Karpas-422 (cell line): ENCODE measurements around the gene DGAT2. TPM values are rescaled to one million over a fixed set of nuclear protein-coding genes. Genes with fewer than 3 reads are reported as not detected.

Source experiments
- DNase-seq: peaks from one replicate; pipeline ENCODE4 v3.0.0-alpha.2; 2015
- H2AFZ ChIP-seq: fragments of 200-600 bp; sonication (generic); 2 replicates; pipeline ENCODE4 v1.6.1; 2014; ENCODE audit warnings: antibody characterized with exemption, low read length, mixed read lengths
- H3K27ac ChIP-seq: fragments of 200-600 bp; sonication (generic); 2 replicates; pipeline ENCODE4 v1.5.1; 2014; ENCODE audit warnings: mild to moderate bottlenecking, low read length, moderate library complexity
- H3K27me3 ChIP-seq: fragments of 200-600 bp; sonication (generic); 2 replicates; pipeline ENCODE4 v1.6.1; 2014; ENCODE audit warnings: low read length, mixed read lengths
- H3K36me3 ChIP-seq: fragments of 200-600 bp; sonication (generic); 2 replicates; pipeline ENCODE4 v1.6.1; 2014; ENCODE audit warnings: low read length, mixed read lengths; ENCODE audit not compliant: insufficient read depth
- H3K4me1 ChIP-seq: fragments of 200-600 bp; sonication (generic); 2 replicates; pipeline ENCODE4 v1.6.1; 2014; ENCODE audit warnings: mild to moderate bottlenecking, low read length, mixed read lengths
- H3K4me2 ChIP-seq: fragments of 200-600 bp; sonication (generic); 2 replicates; pipeline ENCODE4 v1.6.1; 2014; ENCODE audit warnings: low read length, low read depth, mild to moderate bottlenecking; ENCODE audit not compliant: poor library complexity, severe bottlenecking
- H3K4me3 ChIP-seq: fragments of 200-600 bp; sonication (generic); 2 replicates; pipeline ENCODE4 v1.5.1; 2014; ENCODE audit warnings: mild to moderate bottlenecking, antibody characterized with exemption, low read length, mixed read lengths
- H3K79me2 ChIP-seq: fragments of 200-600 bp; sonication (generic); 2 replicates; pipeline ENCODE4 v1.6.1; 2014; ENCODE audit warnings: mild to moderate bottlenecking, low read length, mixed read lengths
- H3K9ac ChIP-seq: fragments of 200-600 bp; sonication (generic); 2 replicates; pipeline ENCODE4 v1.6.0; 2014; ENCODE audit warnings: low read length
- H3K9me2 ChIP-seq: fragments of 200-600 bp; sonication (generic), shearing (Covaris generic); replicated peaks from 2 replicates; pipeline ENCODE4 v1.6.0; 2014; ENCODE audit warnings: mild to moderate bottlenecking, low read length, moderate library complexity; ENCODE audit not compliant: insufficient read depth
- H3K9me3 ChIP-seq: fragments of 300-700, 200-600 bp; sonication (generic); 2 replicates; pipeline ENCODE4 v1.6.1; 2014; ENCODE audit warnings: low read length, mixed read lengths
- H4K20me1 ChIP-seq: fragments of 200-600 bp; sonication (generic); 2 replicates; pipeline ENCODE4 v1.6.1; 2014; ENCODE audit warnings: mild to moderate bottlenecking, antibody characterized with exemption, low read length, low read depth; ENCODE audit not compliant: insufficient read depth
- total RNA-seq: library from RNA; depleted of rRNA; stranded (reverse); fragments of >200 nt; shearing (Covaris generic); gene quantifications from 2 replicates; pipeline ENCODE4 v1.2.3, GENCODE V29; 2014; ENCODE audit warnings: low replicate concordance

DGAT2 gene
- total RNA-seq, 1 experiment from 2014 or later = 1.9 TPM

GRCh38 chr11:75809111-75809510 lies 40.5 kb downstream of the DGAT2 start:
- Histone ChIP-seq H3K4me1 (peaks cover 31% of the 10 kb centered on the region), H3K27ac (no peak overlapping the region), H3K9me2 (no peaks in the 10 kb centered on the region), H3K4me2 (peak overlapping the region; percentile 45), H3K79me2 (no peaks in the 10 kb centered on the region), H2AFZ (no peak overlapping the region), H3K9ac (no peak overlapping the region; the same call in 1 of the 2 replicates), H3K9me3 (no peaks in the 10 kb centered on the region), H4K20me1 (no peaks in the 10 kb centered on the region), H3K27me3 (no peaks in the 10 kb centered on the region), H3K36me3 (no peaks in the 10 kb centered on the region), H3K4me3 (no peak overlapping the region)
- DNase-seq = peak; percentile 66

DNA sequence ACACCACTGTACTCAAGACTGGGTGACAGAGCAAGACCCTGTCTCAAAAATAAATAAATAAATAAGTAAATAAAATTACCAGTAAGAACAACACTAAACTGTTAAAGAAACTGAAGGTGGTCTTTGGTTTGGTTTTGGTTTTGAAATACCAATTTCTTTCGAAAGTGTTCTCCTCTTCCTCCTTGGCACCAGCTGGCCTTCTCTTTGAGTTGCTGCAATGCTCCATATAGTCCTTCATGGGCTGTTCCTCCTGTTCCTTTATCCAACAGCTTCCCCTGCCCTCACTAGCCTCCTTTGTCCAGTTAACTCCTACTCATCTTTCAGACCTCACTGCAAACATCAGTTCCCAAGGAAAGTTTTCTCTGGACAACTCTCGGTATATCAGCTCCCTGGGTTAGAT lies 41.4 kb downstream of the DGAT2 start:
- Histone ChIP-seq H3K9me2 (no peaks in the 10 kb centered on the region), H4K20me1 (no peaks in the 10 kb centered on the region), H3K79me2 (no peaks in the 10 kb centered on the region), H3K4me3 (no peak overlapping the region), H3K27me3 (no peaks in the 10 kb centered on the region), H3K4me2 (no peak overlapping the region), H3K36me3 (no peaks in the 10 kb centered on the region), H2AFZ (no peak overlapping the region), H3K4me1 (peaks cover 33% of the 10 kb centered on the region), H3K9me3 (no peaks in the 10 kb centered on the region), H3K9ac (no peak overlapping the region), H3K27ac (no peak overlapping the region)
- DNase-seq = no peak

GRCh38 chr11:75810637-75811390 lies 42.2 kb downstream of the DGAT2 start:
- H3K4me3 ChIP-seq = no peak overlapping the region
- peaks cover 33% of the 10 kb centered on the region for H3K4me1 ChIP-seq
- no peaks in the 10 kb centered on the region for H3K9me3 ChIP-seq
- no peaks in the 10 kb centered on the region for H3K27me3 ChIP-seq
- H2AFZ ChIP-seq = no peak overlapping the region
- H3K27ac ChIP-seq = no peak overlapping the region
- H3K79me2 ChIP-seq = peaks cover 6% of the 10 kb centered on the region
- no peaks in the 10 kb centered on the region for H4K20me1 ChIP-seq
- no peaks in the 10 kb centered on the region for H3K36me3 ChIP-seq
- H3K4me2 ChIP-seq = no peak overlapping the region
- H3K9ac ChIP-seq = no peak overlapping the region
- H3K9me2 ChIP-seq = no peaks in the 10 kb centered on the region
- DNase-seq = no peak

DNA sequence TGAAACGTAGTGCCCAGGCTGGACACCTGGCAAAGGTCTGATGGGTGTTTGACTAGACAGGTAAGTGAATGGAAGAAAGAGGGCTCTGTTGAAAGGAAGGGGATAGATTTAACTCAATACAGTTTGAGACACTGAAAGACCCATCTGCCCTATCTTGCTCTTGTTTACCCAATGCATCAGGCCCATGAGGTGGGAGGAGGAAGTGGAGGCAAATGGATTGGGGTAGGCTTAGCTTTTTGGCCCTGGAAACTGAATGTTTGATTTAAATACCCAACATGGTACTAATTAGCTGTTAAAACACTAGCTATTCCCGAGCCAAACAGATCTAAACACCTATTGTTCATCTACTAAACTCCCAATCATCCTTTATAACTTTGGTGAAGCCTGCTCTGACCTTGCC lies 42.9 kb downstream of the DGAT2 start:
- DNase-seq = no peak
- Histone ChIP-seq H3K9me2 (no peaks in the 10 kb centered on the region), H3K4me1 (peaks cover 33% of the 10 kb centered on the region), H2AFZ (no peak overlapping the region), H3K79me2 (peaks cover 13% of the 10 kb centered on the region), H3K27me3 (no peaks in the 10 kb centered on the region), H3K4me2 (no peak overlapping the region), H3K4me3 (no peak overlapping the region), H3K36me3 (no peaks in the 10 kb centered on the region), H3K27ac (no peak overlapping the region), H3K9ac (no peak overlapping the region), H4K20me1 (no peaks in the 10 kb centered on the region), H3K9me3 (no peaks in the 10 kb centered on the region)

DNA sequence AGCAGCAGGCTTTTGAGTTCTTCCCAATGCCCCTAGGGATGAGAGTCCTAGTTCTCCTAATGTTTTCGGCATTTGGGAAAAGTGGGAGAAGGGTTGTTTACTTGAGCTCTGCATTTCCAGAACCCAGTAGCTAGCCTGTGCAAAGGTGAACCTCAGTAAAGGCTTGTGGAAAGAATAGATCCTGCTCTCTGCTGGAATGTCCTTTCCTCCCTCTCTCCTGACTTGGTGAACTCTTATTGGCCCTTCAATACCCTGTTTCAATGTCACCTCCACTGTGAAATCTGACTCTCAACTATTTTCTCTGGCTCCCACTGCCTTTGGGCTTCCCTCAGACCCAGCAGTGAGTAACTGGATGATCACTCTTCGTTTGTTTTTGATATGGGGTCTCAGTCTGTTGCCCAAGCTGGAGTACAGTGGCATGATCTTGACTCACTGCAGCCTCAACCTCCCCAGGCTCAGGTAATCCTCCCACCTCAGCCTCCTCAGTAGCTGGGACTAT lies 44.0 kb downstream of the DGAT2 start:
- H2AFZ ChIP-seq = no peak overlapping the region
- H3K27ac ChIP-seq = no peak overlapping the region
- H3K9me3 ChIP-seq = no peaks in the 10 kb centered on the region
- no peaks in the 10 kb centered on the region for H3K9me2 ChIP-seq
- no peaks in the 10 kb centered on the region for H3K27me3 ChIP-seq
- H3K4me2 ChIP-seq = no peak overlapping the region
- DNase-seq = no peak
- no peak overlapping the region for H3K9ac ChIP-seq
- no peaks in the 10 kb centered on the region for H3K36me3 ChIP-seq
- H3K79me2 ChIP-seq = peaks cover 24% of the 10 kb centered on the region
- no peaks in the 10 kb centered on the region for H4K20me1 ChIP-seq
- peaks cover 42% of the 10 kb centered on the region for H3K4me1 ChIP-seq
- no peak overlapping the region for H3K4me3 ChIP-seq

GRCh38 chr11:75813124-75813523 lies 44.5 kb downstream of the DGAT2 start:
- Histone ChIP-seq H3K4me3 (no peak overlapping the region), H3K27ac (no peak overlapping the region), H3K9me2 (no peaks in the 10 kb centered on the region)

DNA sequence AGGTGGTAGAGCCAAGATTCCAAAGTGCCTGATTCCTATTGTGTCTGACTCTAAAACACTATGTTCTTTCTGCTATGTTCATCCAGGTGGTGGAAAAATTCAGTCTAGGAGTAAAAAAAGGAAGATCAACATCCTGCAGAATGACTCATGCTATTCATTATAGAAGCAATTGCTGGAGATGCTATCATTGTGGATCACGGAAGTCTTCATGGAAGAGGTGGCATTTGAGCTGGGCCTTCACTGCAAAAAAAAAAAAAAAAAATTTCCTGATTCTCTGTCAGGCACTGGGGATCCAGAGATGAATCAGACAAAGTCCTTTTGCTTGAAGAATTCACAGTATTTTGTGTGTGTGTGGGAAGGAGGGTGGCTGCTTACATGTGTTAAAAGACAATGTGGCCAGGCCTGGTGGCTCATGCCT lies 45.1 kb downstream of the DGAT2 start:
- Histone ChIP-seq H3K36me3 (no peaks in the 10 kb centered on the region), H3K27ac (no peak overlapping the region), H3K27me3 (no peaks in the 10 kb centered on the region), H3K9ac (peak overlapping the region; percentile 94), H3K4me3 (peak overlapping the region; percentile 87), H2AFZ (peak overlapping the region; percentile 50; the same call in 1 of the 2 replicates), H4K20me1 (no peaks in the 10 kb centered on the region), H3K4me2 (peak overlapping the region; percentile 80), H3K9me2 (no peaks in the 10 kb centered on the region), H3K79me2 (peaks cover 34% of the 10 kb centered on the region), H3K4me1 (peaks cover 51% of the 10 kb centered on the region), H3K9me3 (no peaks in the 10 kb centered on the region)
- no peak for DNase-seq

More at GRCh38 chr11:75813124-75813523, 44.5 kb downstream of the DGAT2 start:
- no peaks in the 10 kb centered on the region for H3K9me3 ChIP-seq
- no peaks in the 10 kb centered on the region for H3K27me3 ChIP-seq
- no peaks in the 10 kb centered on the region for H4K20me1 ChIP-seq
- H3K4me1 ChIP-seq = peaks cover 47% of the 10 kb centered on the region
- no peak overlapping the region for H2AFZ ChIP-seq
- peak overlapping the region; percentile 94; the same call in 1 of the 2 replicates for H3K9ac ChIP-seq
- peaks cover 29% of the 10 kb centered on the region for H3K79me2 ChIP-seq
- H3K4me2 ChIP-seq = peak overlapping the region; percentile 80
- H3K36me3 ChIP-seq = no peaks in the 10 kb centered on the region
- DNase-seq = no peak

- H3K9me2 ChIP-seq = no peaks in the 10 kb centered on the region
- peak overlapping the region; percentile 87 for H3K4me3 ChIP-seq
- peaks cover 41% of the 10 kb centered on the region for H3K79me2 ChIP-seq
- no peaks in the 10 kb centered on the region for H3K27me3 ChIP-seq
- no peak for DNase-seq
- H3K9ac ChIP-seq = peak overlapping the region; percentile 94
- no peak overlapping the region; the same call in 1 of the 2 replicates for H3K27ac ChIP-seq
- no peaks in the 10 kb centered on the region for H4K20me1 ChIP-seq
- H2AFZ ChIP-seq = peak overlapping the region; percentile 50
- no peaks in the 10 kb centered on the region for H3K9me3 ChIP-seq
- no peaks in the 10 kb centered on the region for H3K36me3 ChIP-seq
- H3K4me2 ChIP-seq = peak overlapping the region; percentile 80
- peaks cover 51% of the 10 kb centered on the region for H3K4me1 ChIP-seq
These were observed 45.7 kb downstream of the DGAT2 start for GRCh38 chr11:75814363-75814676.
